Vagina (tissue), 2 donors: Measurements from ENCODE around the gene FIBCD1.

Experiments
- POLR2A ChIP-seq, 2 donors: fragments of 450-650 bp; IDR thresholded peaks; one replicate each; pipeline ENCODE4 v1.6.1; 2017; ENCODE audit warnings: antibody characterized with exemption in 2 of 2, mild to moderate bottlenecking in 2 of 2, moderate library complexity in 2 of 2
- TF ChIP-seq, protein P1 (sequence below), 3 experiments: fragments of 450-650 bp in 2 of 3; fragments of 200-600 bp in 1 of 3; sonication (generic) in 1 of 3; IDR thresholded peaks; one replicate each; pipeline ENCODE4 v1.5.1; 2017 to 2019; ENCODE audit warnings: antibody characterized with exemption in 3 of 3, mild to moderate bottlenecking in 2 of 3, moderate library complexity in 2 of 3

DNA sequence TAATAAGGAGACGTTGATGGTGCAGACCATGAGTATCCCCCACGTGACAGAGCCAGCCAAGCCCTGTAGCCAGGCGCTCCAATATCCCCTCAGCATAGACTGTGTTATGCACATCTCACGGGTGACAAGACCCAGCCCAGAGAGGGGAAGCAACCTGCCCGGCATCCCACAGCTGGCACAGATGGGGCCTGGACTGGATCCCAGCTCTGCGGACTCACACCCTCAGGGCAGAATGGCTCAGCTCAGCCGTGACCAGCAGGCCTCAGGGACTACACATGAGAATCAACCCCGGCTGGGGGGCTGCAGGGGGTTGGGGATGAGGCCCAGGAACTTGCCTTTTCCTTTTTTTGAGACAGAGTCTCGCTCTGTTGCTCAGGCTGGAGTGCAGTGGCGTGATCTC lies 11.7 kb downstream of the FIBCD1 start:
- TF ChIP-seq POLR2A (IDR thresholded peaks at IDR 0.05), result no peak
- TF ChIP-seq, protein P1, sequence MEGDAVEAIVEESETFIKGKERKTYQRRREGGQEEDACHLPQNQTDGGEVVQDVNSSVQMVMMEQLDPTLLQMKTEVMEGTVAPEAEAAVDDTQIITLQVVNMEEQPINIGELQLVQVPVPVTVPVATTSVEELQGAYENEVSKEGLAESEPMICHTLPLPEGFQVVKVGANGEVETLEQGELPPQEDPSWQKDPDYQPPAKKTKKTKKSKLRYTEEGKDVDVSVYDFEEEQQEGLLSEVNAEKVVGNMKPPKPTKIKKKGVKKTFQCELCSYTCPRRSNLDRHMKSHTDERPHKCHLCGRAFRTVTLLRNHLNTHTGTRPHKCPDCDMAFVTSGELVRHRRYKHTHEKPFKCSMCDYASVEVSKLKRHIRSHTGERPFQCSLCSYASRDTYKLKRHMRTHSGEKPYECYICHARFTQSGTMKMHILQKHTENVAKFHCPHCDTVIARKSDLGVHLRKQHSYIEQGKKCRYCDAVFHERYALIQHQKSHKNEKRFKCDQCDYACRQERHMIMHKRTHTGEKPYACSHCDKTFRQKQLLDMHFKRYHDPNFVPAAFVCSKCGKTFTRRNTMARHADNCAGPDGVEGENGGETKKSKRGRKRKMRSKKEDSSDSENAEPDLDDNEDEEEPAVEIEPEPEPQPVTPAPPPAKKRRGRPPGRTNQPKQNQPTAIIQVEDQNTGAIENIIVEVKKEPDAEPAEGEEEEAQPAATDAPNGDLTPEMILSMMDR (IDR thresholded peaks at IDR 0.05), result no peak
